ENCODE data around the gene RCOR1. TPM values are rescaled to one million over a fixed set of nuclear protein-coding genes. Genes with fewer than 3 reads are reported as not detected.

The RCOR1 gene
- total RNA-seq, 1 experiment from 2014 or later, result 34.1 TPM

GRCh38 chr14:102729825-102730224 lies 137.4 kb downstream of the RCOR1 start:
- Histone ChIP-seq H4K5ac (ENCODE audit: insufficient read length, low read depth, low read length) (no peak overlapping the region), H4K91ac (ENCODE audit: insufficient read length, low read depth, low read length) (no peak overlapping the region), H3K27ac (ENCODE audit: insufficient read length, low read depth, low read length) (no peak overlapping the region), H3K27me3 (ENCODE audit: insufficient read depth, low read length) (no peaks in the 10 kb centered on the region), H3K14ac (ENCODE audit: insufficient read depth, low read length) (no peak overlapping the region), H3T11ph (ENCODE audit: low read length) (no peak overlapping the region), H3K9ac (ENCODE audit: extremely low read depth, insufficient read length, low read length) (no peak overlapping the region), H3K18ac (ENCODE audit: insufficient read length, low read depth, low read length) (no peak overlapping the region), H2BK5ac (ENCODE audit: insufficient read length, low read length) (no peak overlapping the region), H2AK5ac (ENCODE audit: insufficient read length, low read length) (no peak overlapping the region), H4K20me1 (ENCODE audit: control insufficient read depth, insufficient read depth, insufficient read length) (no peaks in the 10 kb centered on the region), H3K4me2 (ENCODE audit: insufficient read depth, insufficient read length, low read length) (no peak overlapping the region), H3K23ac (ENCODE audit: insufficient read length, low read depth, low read length) (no peak overlapping the region), H3K56ac (ENCODE audit: insufficient read length, low read depth, low read length) (no peak overlapping the region), H3K79me1 (ENCODE audit: insufficient read depth, low read depth, low read length, poor library complexity, severe bottlenecking) (no peaks in the 10 kb centered on the region), H2BK20ac (ENCODE audit: low read depth, low read length, poor library complexity, severe bottlenecking) (no peak overlapping the region), H2AFZ (ENCODE audit: low read length) (no peak overlapping the region), H2BK15ac (ENCODE audit: low read depth, low read length) (no peak overlapping the region), H3K4me1 (ENCODE audit: insufficient read depth, low read length) (no peaks in the 10 kb centered on the region), H3K23me2 (ENCODE audit: insufficient read length, low read depth, low read length, poor library complexity, severe bottlenecking) (no peaks in the 10 kb centered on the region), H3K79me2 (ENCODE audit: insufficient read depth, low read length) (no peaks in the 10 kb centered on the region), H4K8ac (replicated peaks; ENCODE audit: insufficient read length, low read depth, low read length) (no peak overlapping the region), H3K9me3 (ENCODE audit: control insufficient read depth, low read depth, low read length) (no peaks in the 10 kb centered on the region), H2BK120ac (ENCODE audit: low read depth, low read length, poor library complexity, severe bottlenecking) (no peak overlapping the region), H2BK12ac (ENCODE audit: insufficient read length, low read depth, low read length) (no peak overlapping the region), H3K4ac (ENCODE audit: low read depth, low read length) (no peak overlapping the region)
- Mint-ChIP-seq H3K27me3 (ENCODE audit: low read depth) (no peaks in the 10 kb centered on the region), H3K9me3 (no peaks in the 10 kb centered on the region), H3K36me3 (ENCODE audit: insufficient read depth in 1 of 3, low read depth in 3 of 3) (peaks cover 18 to 56% (median 46%) of the 10 kb centered on the region in 3 experiments; a peak in 6 of 7 replicates), H3K4me1 (peaks cover 5 to 8% of the 10 kb centered on the region in 2 experiments; a peak in 2 of 4 replicates), H3K27ac (no peak overlapping the region), H3K4me3 (no peak overlapping the region)
- no peak for DNase-seq
- no CpG with 5 or more reads among the region's 8 CpGs for WGBS (ENCODE audit: extremely low coverage, insufficient read length, low lambda C conversion rate)
- TF ChIP-seq CTCF (conservative IDR thresholded peaks at IDR 0.05), result no peak
